Heart right ventricle (tissue), 16 donors: ENCODE measurements around the gene ZNF565. TPM values are rescaled to one million over a fixed set of nuclear protein-coding genes. Genes with fewer than 3 reads are reported as not detected.

Source experiments
- ATAC-seq, 8 donors: fragments of 200-7000 bp; cut with Tn5 transposase; one replicate each; pipeline ENCODE4 v1.9.1; 2020; ENCODE audit warnings: mild to moderate bottlenecking in 8 of 8, moderate library complexity in 8 of 8, moderate number of reproducible peaks in 1 of 8
- DNase-seq, 2 donors: peaks; one replicate each; pipeline ENCODE4 v3.0.0-alpha.2; 2020
- H3K27ac ChIP-seq, 10 donors: fragments of 200-600 bp; sonication (generic) in 2 of 10; one replicate each; pipeline versions ENCODE4 v1.5.0 to v1.8.0; 2020 to 2022; ENCODE audit warnings: mild to moderate bottlenecking in 3 of 10
- H3K27me3 ChIP-seq, 7 donors: fragments of 200-600 bp; one replicate each; pipeline ENCODE4 v1.8.0; 2021 to 2022; ENCODE audit warnings: mild to moderate bottlenecking in 2 of 7
- H3K36me3 ChIP-seq, 9 donors: fragments of 200-600 bp; sonication (generic) in 1 of 9; one replicate each; pipeline versions ENCODE4 v1.5.0 to v1.8.0; 2020 to 2022; ENCODE audit warnings: mild to moderate bottlenecking in 2 of 9
- H3K4me1 ChIP-seq, 9 donors: fragments of 200-600 bp; sonication (generic) in 1 of 9; one replicate each; pipeline versions ENCODE4 v1.5.0 to v1.8.0; 2020 to 2022; ENCODE audit warnings: mild to moderate bottlenecking in 4 of 9
- H3K4me3 ChIP-seq, 10 donors: fragments of 200-600 bp; sonication (generic) in 2 of 10; one replicate each; pipeline versions ENCODE4 v1.5.0 to v1.8.0; 2020 to 2022; ENCODE audit warnings: mild to moderate bottlenecking in 7 of 10, moderate library complexity in 2 of 10
- H3K9me3 ChIP-seq, 11 donors: fragments of 200-600 bp in 10 of 11; sonication (generic) in 2 of 11; one replicate each; pipeline versions ENCODE4 v1.5.0 to v1.8.0; 2013 to 2022; ENCODE audit warnings: mild to moderate bottlenecking in 2 of 11, control low read depth in 1 of 11, moderate library complexity in 1 of 11
- WGBS, 2 donors: extraction: QIAGEN DNeasy Blood & Tissue Kit; methylation state at CpG; one replicate each; pipeline ENCODE4 v1.1.7; 2013; ENCODE audit warnings: inconsistent platforms in 1 of 2; 5-methylcytosine and 5-hydroxymethylcytosine counted together
- intact Hi-C, 10 donors: fragments of 100-400 bp; cut with DNase I; formaldehyde crosslinking; loops; one replicate each; pipeline versions ENCODE4 v1.11.1 to v1.14.2; 2022
- polyA plus RNA-seq, 2 donors: library from polyadenylated mRNA; stranded (reverse); fragments of 200-250 nt; gene quantifications; one replicate each; pipeline ENCODE4 v1.2.3, GENCODE V29; 2013
- total RNA-seq, 10 donors: library from RNA; stranded (reverse); fragmentation: NEBNext Ultra II Directional in 3 of 10; extraction: Animal tissue kit (Norgen Biotek cat#: 25700) in 3 of 10; gene quantifications; one replicate each; pipeline versions ENCODE4 v1.2.1 to v1.2.4, GENCODE V29; 2021 to 2023
- TF ChIP-seq, protein P1 (sequence below), 9 donors: fragments of 200-600 bp; sonication (generic) in 2 of 9; IDR thresholded peaks; one replicate each; pipeline versions ENCODE4 v1.5.0 to v1.8.0; 2021 to 2022; ENCODE audit warnings: antibody characterized with exemption in 9 of 9, mild to moderate bottlenecking in 5 of 9, moderate library complexity in 1 of 9
- donor health status: Arrhythmogenic right ventricular cardiomyopathy.
- donor health status: ischemic (EF 13 %, LVEDD 7.1; RV severe dilation, severe dysfunction).
- donor health status: healthy with polysubstance abuse.
- donor health status: DM: no; HTN: yes; CAD: no.
- donor health status: DM: no; HTN: no; CAD: no.
- donor health status: ischemic (EF 25% LVEDD 6.9; RV normal size, moderate dysfunction).
- donor health status: ischemic (EF 25% LVEDD 5.7; RV mildly dilated, moderate dysfunction).
- donor health status: healthy.
- donor health status: DM: yes; HTN: yes; CAD: no.
- donor health status: Ischemic cardiomyopathy.
- donor health status: ischemic (EF 35%, LVEDD 5.7; RV mildly dilated, moderate dysfunction).
- donor health status: nonischemic (EF 11% LVEDD 7.7; RV severe dilation, severe dysfunction).
- donor health status: DM: yes; HTN: yes; CAD: no.
- donor health status: PGD.
- donor health status: ischemic (EF 29% LVEDD 5.4; RV normal size, mild dysfunction).
- donor health status: nonischemic (EF 23%, LVEDD 6.1; RV moderate dilation, normal function).

ZNF565 gene
- total and polyA plus RNA-seq, 12 donors, result 2.2 to 5.1 (median 3.5) TPM

DNA sequence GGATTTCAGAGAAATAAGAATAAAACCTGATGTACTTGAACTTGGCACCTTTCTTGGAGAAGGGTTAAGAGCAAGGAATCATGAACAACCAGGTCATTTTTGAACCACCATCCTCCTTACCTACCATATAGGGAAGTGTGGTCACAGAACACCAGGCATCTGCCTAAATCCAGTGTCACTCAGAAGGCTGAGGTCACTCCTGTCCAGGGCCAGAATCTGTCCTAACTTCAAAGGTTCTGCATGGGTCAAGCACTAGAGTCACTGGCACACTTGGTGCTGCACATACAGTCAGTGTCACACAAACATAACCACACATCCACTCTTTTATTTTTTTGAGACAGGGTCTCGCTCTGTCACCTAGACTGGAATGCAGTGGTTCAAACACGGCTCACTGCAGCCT is 1.6 kb downstream of the ZNF565 start:
- intact Hi-C loops, result loop anchor here in 1 of 10 donors (5.0 to 10.0 kb wide), 2 partner anchors 279 to 452 kb away; partner anchors contain the start of gene ZNF461
- DNase-seq (no peak), ATAC-seq (no peak)
- TF ChIP-seq, protein P1, sequence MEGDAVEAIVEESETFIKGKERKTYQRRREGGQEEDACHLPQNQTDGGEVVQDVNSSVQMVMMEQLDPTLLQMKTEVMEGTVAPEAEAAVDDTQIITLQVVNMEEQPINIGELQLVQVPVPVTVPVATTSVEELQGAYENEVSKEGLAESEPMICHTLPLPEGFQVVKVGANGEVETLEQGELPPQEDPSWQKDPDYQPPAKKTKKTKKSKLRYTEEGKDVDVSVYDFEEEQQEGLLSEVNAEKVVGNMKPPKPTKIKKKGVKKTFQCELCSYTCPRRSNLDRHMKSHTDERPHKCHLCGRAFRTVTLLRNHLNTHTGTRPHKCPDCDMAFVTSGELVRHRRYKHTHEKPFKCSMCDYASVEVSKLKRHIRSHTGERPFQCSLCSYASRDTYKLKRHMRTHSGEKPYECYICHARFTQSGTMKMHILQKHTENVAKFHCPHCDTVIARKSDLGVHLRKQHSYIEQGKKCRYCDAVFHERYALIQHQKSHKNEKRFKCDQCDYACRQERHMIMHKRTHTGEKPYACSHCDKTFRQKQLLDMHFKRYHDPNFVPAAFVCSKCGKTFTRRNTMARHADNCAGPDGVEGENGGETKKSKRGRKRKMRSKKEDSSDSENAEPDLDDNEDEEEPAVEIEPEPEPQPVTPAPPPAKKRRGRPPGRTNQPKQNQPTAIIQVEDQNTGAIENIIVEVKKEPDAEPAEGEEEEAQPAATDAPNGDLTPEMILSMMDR (IDR thresholded peaks at IDR 0.05), result no peak
- H3K27me3 ChIP-seq, result no peaks in the 10 kb centered on the region
- peaks cover 0 to 6% (median 0%) of the 10 kb centered on the region in 9 donors for H3K36me3 ChIP-seq
- no peaks in the 10 kb centered on the region for H3K9me3 ChIP-seq
- H3K27ac ChIP-seq, result no peak overlapping the region
- H3K4me3 ChIP-seq, result no peak overlapping the region
- 89 to 95% methylated on average over 2 of the region's 2 CpGs for WGBS, 2 donors
- peaks cover 0 to 33% (median 18%) of the 10 kb centered on the region in 9 donors for H3K4me1 ChIP-seq

DNA sequence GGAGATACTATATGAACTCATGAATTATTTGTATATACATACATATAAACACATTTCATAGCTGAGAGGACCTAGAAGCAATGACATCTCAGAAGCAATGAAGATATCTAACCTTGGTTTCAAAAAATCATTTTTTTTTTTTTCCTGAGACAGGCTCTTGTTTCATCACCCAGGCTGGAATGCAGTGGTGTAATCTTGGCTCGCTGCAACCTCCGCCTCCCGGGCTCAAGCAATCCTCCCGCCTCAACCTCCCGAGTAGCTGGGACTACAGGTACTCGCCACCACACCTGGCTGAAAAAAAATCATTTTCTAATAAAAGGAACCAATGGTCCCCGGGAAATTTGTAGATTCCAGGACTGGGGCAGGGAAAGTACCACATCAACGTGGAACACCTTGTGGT is 4.0 kb downstream of the ZNF565 start:
- WGBS, 2 donors, result 93 to 95% methylated on average over 8 of the region's 8 CpGs
- intact Hi-C loops, result loop anchor here in 1 of 10 donors (5.0 to 10.0 kb wide), 2 partner anchors 282 to 454 kb away; partner anchors contain the start of gene ZNF461
- Histone ChIP-seq H3K4me3 (no peak overlapping the region), H3K36me3 (peaks cover 0 to 15% (median 0%) of the 10 kb centered on the region in 9 donors), H3K4me1 (peaks cover 0 to 10% (median 7%) of the 10 kb centered on the region in 9 donors), H3K27ac (no peak overlapping the region), H3K9me3 (no peaks in the 10 kb centered on the region), H3K27me3 (no peaks in the 10 kb centered on the region)
- DNase-seq (no peak), ATAC-seq (no peak)
- TF ChIP-seq, protein P1 (IDR thresholded peaks at IDR 0.05), result no peak

DNA sequence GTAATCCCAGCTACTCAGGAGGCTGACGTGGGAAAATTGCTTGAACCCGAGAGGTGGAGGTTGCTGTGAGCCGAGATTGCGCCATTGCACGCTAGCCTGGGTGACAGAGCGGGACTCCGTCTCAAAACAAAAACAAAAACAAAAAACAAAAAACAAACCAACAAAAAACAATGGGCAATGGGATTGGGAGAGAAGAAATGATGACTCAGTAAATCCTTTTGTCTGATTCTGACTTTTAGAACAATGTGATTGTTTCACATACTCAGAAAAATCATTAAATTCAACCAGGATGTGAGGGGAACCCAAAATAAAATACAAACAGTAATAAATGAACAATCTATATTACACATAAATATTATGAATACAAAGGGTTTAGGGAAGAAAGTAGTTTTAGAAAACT is 5.1 kb downstream of the ZNF565 start:
- Histone ChIP-seq H3K36me3 (peaks cover 0 to 25% (median 0%) of the 10 kb centered on the region in 9 donors), H3K27me3 (no peaks in the 10 kb centered on the region), H3K9me3 (no peaks in the 10 kb centered on the region), H3K4me3 (no peak overlapping the region), H3K27ac (no peak overlapping the region), H3K4me1 (peaks cover 0 to 10% (median 7%) of the 10 kb centered on the region in 9 donors)
- TF ChIP-seq, protein P1 (IDR thresholded peaks at IDR 0.05), result no peak
- DNase-seq (no peak), ATAC-seq (no peak)
- WGBS, 2 donors, result 96 to 98% methylated on average over 7 of the region's 7 CpGs
- intact Hi-C loops, result no loop called here

DNA sequence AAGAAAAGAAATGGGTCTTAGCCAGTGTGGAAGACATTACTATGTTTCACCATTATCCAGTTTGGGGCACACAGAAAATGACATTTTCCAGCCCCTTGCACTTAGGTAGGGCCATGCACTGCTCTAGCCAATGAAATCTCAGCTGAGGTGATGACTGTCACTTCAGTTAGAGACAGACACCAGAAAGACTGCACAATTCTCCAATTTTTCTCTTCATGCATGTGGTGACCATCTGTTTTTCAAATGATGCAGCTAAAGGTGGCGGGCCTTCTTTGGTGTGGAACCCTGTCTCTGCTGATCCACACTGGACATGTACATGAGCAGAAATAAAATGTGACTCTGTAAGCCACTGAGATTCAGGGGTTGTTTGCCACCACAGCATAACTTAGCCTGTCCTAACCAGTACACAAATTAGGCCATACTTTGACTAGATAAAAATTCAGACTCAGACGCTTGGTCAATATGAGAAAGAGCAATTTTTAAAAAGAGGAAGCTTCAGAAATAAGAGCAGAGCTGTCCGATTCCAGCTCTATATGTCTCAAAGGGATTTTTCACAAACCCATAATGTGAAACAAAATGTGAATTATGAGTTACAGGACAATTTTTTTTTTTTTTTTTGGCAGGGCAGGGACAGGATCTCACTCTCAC is 6.7 kb downstream of the ZNF565 start:
- 92% methylated on average over 3 of the region's 3 CpGs for WGBS, 2 donors
- intact Hi-C loops, result no loop called here
- peaks cover 0 to 41% (median 0%) of the 10 kb centered on the region in 9 donors for H3K36me3 ChIP-seq

More for the DNA sequence above, 6.7 kb downstream of the ZNF565 start:
- H3K4me3 ChIP-seq, result no peak overlapping the region
- no peak for ATAC-seq
- no peak overlapping the region for H3K27ac ChIP-seq
- no peak for DNase-seq
- TF ChIP-seq, protein P1 (IDR thresholded peaks at IDR 0.05), result no peak
- H3K9me3 ChIP-seq, result no peaks in the 10 kb centered on the region
- H3K4me1 ChIP-seq, result no peaks in the 10 kb centered on the region
- no peaks in the 10 kb centered on the region for H3K27me3 ChIP-seq
